Inflammatory macrophage (primary cell): Measurements from ENCODE around the gene GRAMD4.

Source experiments
- DNase-seq, 2 donors: peaks; one replicate each; pipeline ENCODE4 v3.0.0-alpha.2; 2020 to 2022

The GRAMD4 gene

DNA sequence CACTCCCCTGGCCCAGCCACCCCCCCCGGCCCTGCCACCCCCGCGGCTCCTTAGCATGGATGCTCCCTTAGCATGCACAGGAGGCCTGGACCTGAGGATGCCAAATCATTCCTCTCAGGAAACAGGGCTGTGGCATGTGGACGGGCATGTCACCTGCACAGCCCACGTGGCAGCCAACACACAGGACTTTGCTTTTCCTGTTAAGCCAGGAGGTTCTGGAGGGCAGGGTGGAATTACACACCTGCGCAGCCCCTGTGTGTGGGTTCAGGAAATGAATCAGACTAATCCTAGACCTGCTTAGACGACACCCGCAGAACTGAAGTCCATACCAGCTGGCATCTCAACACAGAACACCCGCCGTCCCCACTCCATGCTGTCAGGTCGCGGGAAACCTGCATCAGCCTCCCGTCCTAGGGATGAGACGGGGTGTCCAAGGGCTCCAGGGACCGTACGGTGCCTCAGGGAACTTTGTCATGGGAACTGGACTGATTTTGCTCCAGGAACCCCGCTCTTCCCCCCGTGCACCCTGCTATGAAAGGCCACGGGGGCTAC is 107.7 kb downstream of the GRAMD4 start:
- DNase-seq, result no peak

- no peak for DNase-seq
These were observed 108.3 kb downstream of the GRAMD4 start for GRCh38 chr22:46728470-46728869.
